Endodermal cell (in vitro differentiated cells): ENCODE results near the gene TOM1L1. TPM values are rescaled to one million over a fixed set of nuclear protein-coding genes. Genes with fewer than 3 reads are reported as not detected.
A peak's percentile ranks its signal among the peaks of the same experiment; 100 is the strongest.

ENCODE experiments used
- DNase-seq: peaks from one replicate; pipeline ENCODE4 v3.0.0-alpha.2; 2017
- H3K27ac ChIP-seq: 2 replicates; pipeline ENCODE4 v1.5.1; 2013; ENCODE audit warnings: mild to moderate bottlenecking, low read depth, low read length, moderate library complexity
- H3K27me3 ChIP-seq: 2 replicates; pipeline ENCODE4 v1.6.1; 2013; ENCODE audit warnings: mild to moderate bottlenecking, low read length, moderate library complexity; ENCODE audit not compliant: insufficient read depth, control insufficient read depth, poor library complexity, severe bottlenecking
- H3K36me3 ChIP-seq: 2 replicates; pipeline ENCODE4 v1.7.0; 2013; ENCODE audit warnings: mild to moderate bottlenecking, low read length, moderate library complexity; ENCODE audit not compliant: control insufficient read depth, insufficient read depth
- H3K4me1 ChIP-seq: one replicate; pipeline ENCODE4 v1.7.0; 2013; ENCODE audit warnings: low read length; ENCODE audit not compliant: control insufficient read depth, insufficient read depth
- H3K4me3 ChIP-seq: 2 replicates; pipeline ENCODE4 v1.5.1; 2013; ENCODE audit warnings: mild to moderate bottlenecking, low read length, moderate library complexity
- H3K9ac ChIP-seq: 2 replicates; pipeline ENCODE4 v1.6.1; 2013; ENCODE audit warnings: mild to moderate bottlenecking, low read length, moderate library complexity; ENCODE audit not compliant: poor library complexity, severe bottlenecking; ENCODE audit errors: extremely low read depth
- H3K9me3 ChIP-seq: 2 replicates; pipeline ENCODE4 v1.6.1; 2013; ENCODE audit warnings: mild to moderate bottlenecking, low read length, moderate library complexity; ENCODE audit not compliant: control insufficient read depth
- H3K27ac Mint-ChIP-seq: 2 replicates; pipeline ENCODE4 v1.8.0; 2020; ENCODE audit warnings: mixed read lengths
- H3K27me3 Mint-ChIP-seq: 2 replicates; pipeline ENCODE4 v1.8.0; 2021; ENCODE audit warnings: mild to moderate bottlenecking, mixed read lengths; ENCODE audit not compliant: insufficient read depth
- H3K36me3 Mint-ChIP-seq: 2 replicates; pipeline ENCODE4 v1.8.0; 2020; ENCODE audit warnings: low read depth, mixed read lengths
- H3K4me1 Mint-ChIP-seq: 2 replicates; pipeline ENCODE4 v1.8.0; 2020; ENCODE audit warnings: mixed read lengths
- H3K4me3 Mint-ChIP-seq: 2 replicates; pipeline ENCODE4 v1.8.0; 2020; ENCODE audit warnings: mild to moderate bottlenecking, moderate library complexity, mixed read lengths
- H3K9me3 Mint-ChIP-seq: 2 replicates; pipeline ENCODE4 v1.8.0; 2020; ENCODE audit warnings: mild to moderate bottlenecking, mixed read lengths
- CTCF ChIP-seq: fragments of 200-600 bp; sonication (generic); conservative IDR thresholded peaks from 2 replicates; pipeline ENCODE4 v1.5.0; 2021; ENCODE audit warnings: antibody characterized with exemption, mild to moderate bottlenecking
- WGBS, 2 experiments: methylation state at CpG; one replicate each; pipeline versions ENCODE4 v1.1.5 to v1.1.7; 2013; ENCODE audit warnings: missing lambda C conversion rate in 2 of 2, mixed read lengths in 1 of 2; ENCODE audit not compliant: insufficient coverage in 1 of 2, insufficient read length in 1 of 2; 5-methylcytosine and 5-hydroxymethylcytosine counted together
- total RNA-seq, 2 donors: library from RNA; stranded (reverse); fragmentation: NEBNext Ultra II Directional in 1 of 2; extraction: Animal tissue kit (Norgen Biotek cat#: 25700) in 1 of 2; gene quantifications; 2 replicates in 1 of 2; 3 replicates in 1 of 2; pipeline ENCODE4 v1.2.1, GENCODE V29; 2021

The TOM1L1 gene
- total RNA-seq, 2 donors from 2014 or later, result 54.9 to 55.6 TPM

GRCh38 chr17:54920819-54921218 lies 20.2 kb downstream of the TOM1L1 start:
- H3K4me3 Mint-ChIP-seq, result no peak overlapping the region
- peaks cover 68% of the 10 kb centered on the region for H3K36me3 Mint-ChIP-seq
- DNase-seq, result no peak
- H3K9me3 Mint-ChIP-seq, result peaks cover 16% of the 10 kb centered on the region
- Histone ChIP-seq H3K9me3 (peaks cover 14% of the 10 kb centered on the region), H3K36me3 (peaks cover 45% of the 10 kb centered on the region), H3K4me1 (no peaks in the 10 kb centered on the region), H3K4me3 (no peak overlapping the region), H3K27me3 (no peaks in the 10 kb centered on the region), H3K9ac (no peak overlapping the region), H3K27ac (no peak overlapping the region)
- peaks cover 15% of the 10 kb centered on the region for H3K4me1 Mint-ChIP-seq
- 99 to 100% methylated on average over 2 to 6 of the region's 6 CpGs for WGBS, 2 experiments
- H3K27ac Mint-ChIP-seq, result peak overlapping the region; percentile 61
- no peak for TF ChIP-seq CTCF
- no peaks in the 10 kb centered on the region for H3K27me3 Mint-ChIP-seq

- no peaks in the 10 kb centered on the region for H3K27me3 ChIP-seq
- Mint-ChIP-seq H3K9me3 (no peaks in the 10 kb centered on the region), H3K4me3 (no peak overlapping the region), H3K27ac (no peak overlapping the region), H3K36me3 (peaks cover 56% of the 10 kb centered on the region), H3K4me1 (peaks cover 37% of the 10 kb centered on the region), H3K27me3 (no peaks in the 10 kb centered on the region)
- H3K9ac ChIP-seq, result no peak overlapping the region
- no peak for TF ChIP-seq CTCF
- H3K4me1 ChIP-seq, result peaks cover 4% of the 10 kb centered on the region
- H3K4me3 ChIP-seq, result no peak overlapping the region
- WGBS, 2 experiments, result 89 to 91% methylated on average over 4 to 5 of the region's 5 CpGs
- no peaks in the 10 kb centered on the region for H3K9me3 ChIP-seq
- no peak overlapping the region for H3K27ac ChIP-seq
- H3K36me3 ChIP-seq, result peaks cover 23% of the 10 kb centered on the region
- DNase-seq, result no peak
These were observed 23.8 kb downstream of the TOM1L1 start for GRCh38 chr17:54924405-54924804.

GRCh38 chr17:54927525-54927924 lies 26.9 kb downstream of the TOM1L1 start:
- no peak overlapping the region for H3K27ac ChIP-seq
- H3K4me3 Mint-ChIP-seq, result no peak overlapping the region
- H3K27me3 ChIP-seq, result no peaks in the 10 kb centered on the region
- no peak overlapping the region for H3K27ac Mint-ChIP-seq
- peaks cover 37% of the 10 kb centered on the region for H3K4me1 Mint-ChIP-seq
- peaks cover 41% of the 10 kb centered on the region for H3K36me3 ChIP-seq
- WGBS, 2 experiments, result 91 to 97% methylated on average over 3 of the region's 3 CpGs
- H3K9me3 ChIP-seq, result no peaks in the 10 kb centered on the region
- TF ChIP-seq CTCF, result no peak
- peaks cover 4% of the 10 kb centered on the region for H3K4me1 ChIP-seq
- H3K9ac ChIP-seq, result no peak overlapping the region
- no peak for DNase-seq
- no peaks in the 10 kb centered on the region for H3K27me3 Mint-ChIP-seq
- H3K4me3 ChIP-seq, result no peak overlapping the region
- H3K36me3 Mint-ChIP-seq, result peaks cover 68% of the 10 kb centered on the region
- no peaks in the 10 kb centered on the region for H3K9me3 Mint-ChIP-seq
